ENCODE data around the gene APCDD1. TPM values are rescaled to one million over a fixed set of nuclear protein-coding genes. Genes with fewer than 3 reads are reported as not detected.

The APCDD1 gene
- total and polyA plus RNA-seq, 2 of the 13 experiments (the other 11 are each of a cell fraction or from before 2014, with no cell fraction given), result 2.1 to 8.6 TPM

DNA sequence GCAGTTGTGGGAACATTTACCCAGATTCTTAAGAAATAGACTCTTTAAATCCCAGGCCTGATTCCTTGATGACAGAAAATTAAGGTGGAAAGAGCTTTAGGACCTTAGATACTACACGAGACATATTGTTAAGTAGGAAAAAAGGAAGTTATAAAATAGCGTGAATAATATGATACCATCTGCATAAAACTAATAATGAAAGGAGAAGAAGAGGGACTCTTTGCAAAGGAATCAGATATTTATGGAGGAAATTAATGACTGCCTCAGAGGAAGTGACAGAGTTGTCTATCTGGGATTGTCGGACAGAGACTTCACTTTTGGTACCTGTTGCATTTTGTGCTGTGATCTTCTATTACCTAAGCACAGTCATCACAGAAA, 20.8 kb downstream of the APCDD1 start:
- ChIA-PET CTCF (ENCODE audit: low intra/inter-chr PET ratio, low total read pairs) (no interaction called here), POLR2A (no interaction called here)
- H3K79me2 ChIP-seq (ENCODE audit: insufficient read depth, low read length), result no peaks in the 10 kb centered on the region
- FAIRE-seq, result no peak
- no peak for DNase-seq (ENCODE audit: low spot score)
- H4K20me1 ChIP-seq (ENCODE audit: insufficient read depth, low read length), result no peaks in the 10 kb centered on the region
- H3K4me1 ChIP-seq (ENCODE audit: insufficient read depth, low read length), result peaks cover 22% of the 10 kb centered on the region
- ATAC-seq, result no peak
- in situ Hi-C loops (cut with HindIII; ENCODE audit: extremely low pct_ligation_motif_present, low pct_unique_long_range_greater_than_20kb) (no loop called here), intact Hi-C loops (cut with micrococcal nuclease; ENCODE audit: unreplicated experiment) (no loop called here)
- TF ChIP-seq, protein P1, sequence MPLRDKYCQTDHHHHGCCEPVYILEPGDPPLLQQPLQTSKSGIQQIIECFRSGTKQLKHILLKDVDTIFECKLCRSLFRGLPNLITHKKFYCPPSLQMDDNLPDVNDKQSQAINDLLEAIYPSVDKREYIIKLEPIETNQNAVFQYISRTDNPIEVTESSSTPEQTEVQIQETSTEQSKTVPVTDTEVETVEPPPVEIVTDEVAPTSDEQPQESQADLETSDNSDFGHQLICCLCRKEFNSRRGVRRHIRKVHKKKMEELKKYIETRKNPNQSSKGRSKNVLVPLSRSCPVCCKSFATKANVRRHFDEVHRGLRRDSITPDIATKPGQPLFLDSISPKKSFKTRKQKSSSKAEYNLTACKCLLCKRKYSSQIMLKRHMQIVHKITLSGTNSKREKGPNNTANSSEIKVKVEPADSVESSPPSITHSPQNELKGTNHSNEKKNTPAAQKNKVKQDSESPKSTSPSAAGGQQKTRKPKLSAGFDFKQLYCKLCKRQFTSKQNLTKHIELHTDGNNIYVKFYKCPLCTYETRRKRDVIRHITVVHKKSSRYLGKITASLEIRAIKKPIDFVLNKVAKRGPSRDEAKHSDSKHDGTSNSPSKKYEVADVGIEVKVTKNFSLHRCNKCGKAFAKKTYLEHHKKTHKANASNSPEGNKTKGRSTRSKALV (CRISPR knock-in tag; IDR thresholded peaks at IDR 0.05), result no peak
- no peak for TF ChIP-seq CREM (IDR thresholded peaks at IDR 0.05)
- TF ChIP-seq CREM (CRISPR knock-in tag; IDR thresholded peaks at IDR 0.05), result no peak
- TF ChIP-seq ZNF646 (CRISPR knock-in tag; IDR thresholded peaks at IDR 0.05), result no peak
- no peak for TF ChIP-seq RNF2 (conservative IDR thresholded peaks at IDR 0.05; ENCODE audit: low read depth)
- H3K4me2 ChIP-seq (ENCODE audit: low read depth, low read length), result no peak overlapping the region
- no peak overlapping the region for H2AFZ ChIP-seq (ENCODE audit: low read length)
- H3K36me3 ChIP-seq (replicated peaks in 1 of 2; ENCODE audit: control insufficient read depth in 1 of 2, insufficient read depth in 2 of 2, low read length in 2 of 2), result no peaks in the 10 kb centered on the region
- H3K27me3 ChIP-seq (ENCODE audit: control insufficient read depth in 1 of 2, insufficient read depth in 2 of 2, low read length in 2 of 2), result no peaks in the 10 kb centered on the region
- no peak overlapping the region for H3K4me3 ChIP-seq (replicated peaks in 1 of 3; ENCODE audit: insufficient read depth in 1 of 3, low read depth in 2 of 3, low read length in 3 of 3)
- 86% methylated on average over 3 of the region's 3 CpGs for WGBS (ENCODE audit: low lambda C conversion rate)
- H3K27ac ChIP-seq (ENCODE audit: extremely low read length, insufficient read depth, low read length), result no peak overlapping the region
- H3K9me3 ChIP-seq (ENCODE audit: low read length), result no peaks in the 10 kb centered on the region
- no TSS peak for BruUV-seq (replicated peaks)
- H3K9ac ChIP-seq (ENCODE audit: insufficient read depth, low read depth, low read length), result no peak overlapping the region

All from HepG2 (cell line).